ENCODE results near the gene C2CD4C.
A peak's percentile ranks its signal among the peaks of the same experiment; 100 is the strongest.
"Not testable (repeated sequence)": the region's sequence is repeated elsewhere in the genome, so short reads cannot be mapped to it uniquely, and the experiment has no call there.

C2CD4C gene, protein sequence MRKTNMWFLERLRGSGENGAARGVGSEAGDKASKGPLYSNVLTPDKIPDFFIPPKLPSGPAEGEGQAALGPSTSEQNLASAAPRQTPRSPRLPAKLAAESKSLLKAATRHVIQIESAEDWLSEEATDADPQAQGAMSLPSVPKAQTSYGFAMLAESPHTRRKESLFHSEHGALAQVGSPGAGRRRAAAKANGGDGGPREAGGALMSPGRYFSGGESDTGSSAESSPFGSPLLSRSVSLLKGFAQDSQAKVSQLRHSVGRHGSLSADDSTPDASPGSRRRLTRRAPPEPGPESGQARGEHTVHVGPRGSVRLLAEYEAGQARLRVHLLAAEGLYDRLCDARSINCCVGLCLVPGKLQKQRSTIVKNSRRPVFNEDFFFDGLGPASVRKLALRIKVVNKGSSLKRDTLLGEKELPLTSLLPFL
- total RNA-seq = 0 to 1.4 (median 0) reads per million in 17 experiments

- peak in 2 of 4 experiments; percentile 23 to 32 for DNase-seq
Observed at GRCh38 chr19:408902-409515, at the start of gene C2CD4C. Gene C2CD4C (minus strand): TSS chr19:409147. CDS start chr19:408361, 786 bp downstream.

GRCh38 chr19:458091-459042, 49.4 kb upstream of the C2CD4C start:
- DNase-seq = no peak

GRCh38 chr19:457636-458035, 48.7 kb upstream of the C2CD4C start:
- DNase-seq = no peak

DNA sequence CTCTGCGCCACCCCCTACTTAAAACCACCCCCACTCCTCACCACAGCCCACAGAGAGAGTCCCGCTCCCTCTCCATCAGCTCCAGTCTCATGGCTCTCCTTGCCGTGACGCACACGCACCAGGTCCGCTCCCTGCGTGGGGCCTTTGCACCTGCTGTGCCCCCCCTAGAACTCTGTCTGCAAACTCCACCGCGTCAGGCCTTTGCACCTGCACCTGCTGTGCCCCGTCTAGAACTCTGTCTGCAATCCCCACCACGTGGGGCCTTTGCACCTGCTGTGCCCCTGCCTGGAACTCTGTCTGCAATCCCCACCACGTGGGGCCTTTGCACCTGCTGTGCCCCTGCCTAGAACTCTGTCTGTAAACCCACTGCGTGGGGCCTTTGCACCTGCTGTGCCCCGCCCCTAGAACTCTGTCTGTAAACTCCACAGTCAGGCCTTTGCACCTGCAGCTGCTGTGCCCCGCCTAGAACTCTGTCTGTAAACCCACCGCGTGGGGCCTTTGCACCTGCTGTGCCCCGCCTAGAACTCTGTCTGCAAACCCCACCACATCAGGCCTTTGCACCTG, 47.7 kb upstream of the C2CD4C start:
- DNase-seq = no peak

GRCh38 chr19:455851-456546, 47.1 kb upstream of the C2CD4C start:
- DNase-seq = no peak

DNA sequence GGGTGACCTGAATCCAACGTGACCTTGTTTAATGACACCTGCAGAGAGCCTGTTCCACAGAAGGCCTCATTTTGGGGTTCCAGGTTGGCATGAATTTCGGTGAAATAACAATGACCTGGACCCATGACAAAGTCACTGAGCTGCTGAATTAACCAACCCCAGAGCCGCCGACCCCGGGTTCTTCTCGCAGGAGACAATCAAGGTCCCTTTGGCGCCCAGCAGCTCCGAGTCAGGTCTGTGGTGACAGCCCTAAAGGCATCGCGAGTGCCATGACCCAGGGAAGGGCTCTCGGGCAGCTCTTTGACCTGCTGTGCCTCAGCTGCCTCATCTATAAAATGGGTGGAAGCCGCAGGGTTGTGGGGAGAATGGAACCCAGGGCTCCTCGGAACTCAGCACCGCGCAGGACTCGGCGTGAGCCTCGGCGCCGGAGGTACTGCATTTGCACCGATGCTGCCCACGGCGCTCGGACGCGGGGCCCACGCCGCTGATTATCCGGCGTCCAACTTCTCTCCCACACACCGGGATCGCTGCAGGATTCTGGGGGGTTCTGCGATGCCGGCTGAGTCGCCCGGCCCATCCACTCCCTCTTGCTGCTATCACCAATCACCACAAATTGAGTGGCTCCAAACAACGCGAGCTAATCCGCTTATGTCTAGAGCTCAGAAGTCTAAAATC, 46.2 kb upstream of the C2CD4C start:
- DNase-seq = no peak

- no peak for DNase-seq
Observed at GRCh38 chr19:453606-454005, 44.7 kb upstream of the C2CD4C start.

DNA sequence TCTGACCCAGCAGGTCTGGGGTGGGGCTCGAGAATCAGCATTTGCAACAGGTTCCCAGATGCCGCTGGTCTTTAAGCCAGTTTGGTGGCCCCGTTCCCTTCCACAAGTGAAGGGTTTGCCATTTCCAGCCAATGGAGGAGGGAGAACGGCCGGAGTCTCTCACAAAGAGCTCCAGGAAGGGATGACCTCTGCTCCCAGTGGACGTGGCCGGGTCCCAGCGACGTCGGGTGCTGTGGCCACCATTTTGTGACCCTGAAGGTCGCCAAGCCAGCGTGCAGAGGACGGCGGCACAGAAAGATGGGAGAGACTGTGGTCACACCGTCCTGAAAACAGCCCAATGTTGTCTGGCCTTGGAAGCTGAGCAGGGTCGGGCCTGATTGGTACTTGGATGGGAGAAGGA, 43.9 kb upstream of the C2CD4C start:
- DNase-seq = no peak

- not testable (repeated sequence) for DNase-seq
Observed at GRCh38 chr19:450912-451481, 42.0 kb upstream of the C2CD4C start.

- DNase-seq = no peak
Observed at GRCh38 chr19:449916-450315, 41.0 kb upstream of the C2CD4C start.

DNA sequence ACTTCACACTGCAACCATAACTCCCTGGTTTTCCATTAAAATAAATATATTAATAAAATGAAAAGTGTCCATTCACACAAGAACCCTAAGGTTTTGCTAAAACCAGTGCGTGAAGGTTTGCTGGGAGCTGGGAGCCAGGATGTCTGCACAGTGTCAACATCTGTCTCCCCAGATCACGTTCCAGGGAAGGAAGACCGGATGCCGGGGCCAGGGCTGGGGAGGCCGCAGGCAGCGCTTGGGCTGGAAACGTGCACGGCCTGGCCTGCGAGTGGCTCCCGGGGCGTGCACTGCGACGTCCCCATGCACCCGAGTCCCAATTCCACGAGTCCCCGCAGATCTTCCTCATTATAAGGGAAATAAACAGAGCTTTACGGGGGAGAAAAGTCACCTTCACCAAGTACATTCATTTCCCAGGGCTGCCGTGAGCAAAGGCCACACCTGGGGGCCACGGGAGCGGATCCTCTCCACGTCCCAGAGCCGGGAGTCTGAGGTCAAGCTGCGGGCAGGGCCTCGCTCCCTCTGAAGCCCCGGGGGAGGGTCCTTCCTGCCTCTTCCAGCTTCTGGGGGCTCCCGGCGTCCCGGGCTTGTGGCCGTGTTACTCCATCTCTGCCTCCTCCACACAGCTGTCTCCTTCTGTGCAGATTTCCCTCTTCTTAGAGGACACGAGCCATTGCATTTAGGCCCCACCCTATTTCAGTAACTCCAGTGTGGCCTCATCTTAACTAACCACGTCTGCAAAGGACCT, 39.0 kb upstream of the C2CD4C start:
- DNase-seq = no peak

GRCh38 chr19:447064-447426, 38.1 kb upstream of the C2CD4C start:
- DNase-seq = no peak

GRCh38 chr19:444677-445210, 35.8 kb upstream of the C2CD4C start:
- no peak for DNase-seq

DNA sequence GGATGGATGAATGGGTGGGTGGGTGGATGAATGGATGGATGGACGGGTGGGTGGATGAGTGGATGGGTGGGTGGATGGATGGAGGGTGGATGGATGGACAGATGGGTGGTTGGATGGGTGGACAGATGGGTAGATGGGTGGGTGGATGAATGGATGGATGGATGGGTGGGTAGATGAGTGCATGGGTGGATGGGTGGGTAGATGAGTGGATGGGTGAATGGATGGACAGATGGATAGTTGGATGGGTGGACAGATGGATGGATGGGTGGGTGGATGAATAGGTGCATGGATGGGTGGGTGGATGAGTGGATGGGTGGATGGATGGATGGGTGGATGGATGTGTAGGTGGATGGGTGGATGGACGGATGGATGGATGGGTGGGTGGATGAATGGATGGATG, 34.1 kb upstream of the C2CD4C start:
- DNase-seq = no peak

DNA sequence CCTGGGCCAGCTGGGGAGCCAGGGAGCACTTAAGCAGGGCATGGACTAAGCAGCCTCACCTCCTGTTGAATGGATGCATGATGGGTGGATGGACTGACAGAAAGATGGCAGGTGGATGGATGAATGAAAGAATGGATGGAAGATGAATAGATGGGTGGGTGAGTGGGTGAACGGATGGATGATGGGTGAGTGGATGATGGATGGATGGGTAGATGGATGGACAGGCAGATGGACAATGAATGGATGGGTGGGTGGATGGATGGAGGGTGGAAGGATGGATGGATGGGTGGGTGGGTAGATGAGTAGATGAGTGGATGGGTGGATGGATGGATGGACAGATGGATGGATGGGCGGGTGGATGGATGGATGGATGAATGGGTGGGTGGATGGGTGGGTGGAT, 33.1 kb upstream of the C2CD4C start:
- no peak for DNase-seq

DNA sequence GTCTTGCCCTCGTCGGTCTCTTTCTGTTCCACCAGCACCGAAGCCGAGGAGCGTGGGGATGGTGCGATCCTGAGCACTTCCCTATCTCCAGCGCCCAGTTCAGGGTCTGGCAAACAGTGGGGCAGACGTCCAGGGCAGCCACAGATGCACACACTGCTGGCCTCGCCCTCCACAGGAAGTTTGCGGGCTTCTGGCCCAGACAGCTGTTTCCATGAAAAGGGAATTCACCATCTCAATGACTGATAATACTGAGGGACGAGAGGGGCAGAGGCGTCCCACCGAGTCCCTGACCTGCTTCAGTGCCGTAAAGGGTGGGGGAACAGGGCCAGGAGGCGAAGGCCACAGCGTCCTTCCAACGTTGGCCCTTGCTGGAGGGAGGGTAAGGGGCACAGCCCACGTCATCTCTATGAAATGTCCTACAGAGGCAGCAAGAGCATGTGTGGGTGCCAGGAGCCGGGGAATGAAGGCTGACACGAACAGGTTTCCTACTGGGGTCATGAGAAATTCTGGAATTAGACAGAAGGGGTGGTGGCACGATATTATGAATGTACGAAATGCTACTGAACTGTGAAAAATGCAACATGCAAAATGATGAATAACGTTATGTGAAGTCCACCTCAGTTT, 32.4 kb upstream of the C2CD4C start:
- no peak for DNase-seq

GRCh38 chr19:440391-441212, 31.7 kb upstream of the C2CD4C start:
- DNase-seq = no peak

GRCh38 chr19:439167-439900, 30.4 kb upstream of the C2CD4C start:
- no peak for DNase-seq
